Esophagus mucosa (tissue), 1 donor: ENCODE measurements around the gene LMAN2. TPM values are rescaled to one million over a fixed set of nuclear protein-coding genes. Genes with fewer than 3 reads are reported as not detected.

Experiments
- ATAC-seq: fragments of 200-7000 bp; cut with Tn5 transposase; one replicate; pipeline ENCODE4 v1.9.1; 2020
- total RNA-seq: library from RNA; stranded (reverse); gene quantifications from one replicate; pipeline ENCODE4 v1.2.4, GENCODE V29; 2023
- donor health status: DM: yes; HTN: yes; CAD: no.

The LMAN2 gene
- total RNA-seq, 1 donor from 2014 or later, result 162 TPM

GRCh38 chr5:177304392-177305119, 46.9 kb downstream of the LMAN2 start:
- ATAC-seq, result no peak

GRCh38 chr5:177303925-177304391, 47.5 kb downstream of the LMAN2 start:
- ATAC-seq, result no peak

GRCh38 chr5:177303121-177303924, 48.1 kb downstream of the LMAN2 start, which contains the start of the genes PRELID1 and RAB24:
TSS of gene PRELID1 (plus strand) at chr5:177303799. CDS start at chr5:177303986, 187 bp downstream.
TSS of gene RAB24 (minus strand) at chr5:177303719. CDS start at chr5:177303288, 431 bp downstream.
- peak; percentile 51 for ATAC-seq

GRCh38 chr5:177302354-177303110, 48.9 kb downstream of the LMAN2 start:
- ATAC-seq, result no peak

GRCh38 chr5:177301503-177302165, 49.8 kb downstream of the LMAN2 start:
- peak; percentile 75 for ATAC-seq

GRCh38 chr5:177300951-177301350, 50.5 kb downstream of the LMAN2 start:
- peak; percentile 24 for ATAC-seq

GRCh38 chr5:177300236-177300880, 51.1 kb downstream of the LMAN2 start:
- peak; percentile 13 for ATAC-seq

GRCh38 chr5:177299697-177300096, 51.8 kb downstream of the LMAN2 start:
- no peak for ATAC-seq

- ATAC-seq, result no peak
Observed at GRCh38 chr5:177297922-177298321, 53.5 kb downstream of the LMAN2 start.

GRCh38 chr5:177296581-177296980, 54.9 kb downstream of the LMAN2 start:
- ATAC-seq, result no peak

GRCh38 chr5:177295924-177296323, 55.5 kb downstream of the LMAN2 start:
- ATAC-seq, result no peak

- ATAC-seq, result no peak
Observed at GRCh38 chr5:177294632-177295031, 56.8 kb downstream of the LMAN2 start.

- ATAC-seq, result no peak
Observed at GRCh38 chr5:177293819-177294581, 57.5 kb downstream of the LMAN2 start.

GRCh38 chr5:177291735-177292134, 59.7 kb downstream of the LMAN2 start:
- no peak for ATAC-seq

- no peak for ATAC-seq
Observed at GRCh38 chr5:177290816-177291596, 60.5 kb downstream of the LMAN2 start.

- ATAC-seq, result no peak
Observed at GRCh38 chr5:177288191-177288590, 63.3 kb downstream of the LMAN2 start.
